Prostate gland (tissue), 2 donors: ENCODE results near the gene RNF115.

Experiments
- CTCF ChIP-seq, 4 experiments: fragments of 200-600 bp in 2 of 4; fragments of 450-650 bp in 2 of 4; sonication (generic) in 2 of 4; IDR thresholded peaks; 1 replicate in 3 of 4; 2 replicates in 1 of 4; pipeline ENCODE4 v1.5.1; 2016 to 2019; ENCODE audit warnings: antibody characterized with exemption in 4 of 4, mild to moderate bottlenecking in 2 of 4, moderate library complexity in 2 of 4
- POLR2A ChIP-seq: fragments of 450-650 bp; IDR thresholded peaks from one replicate; pipeline ENCODE4 v1.6.1; 2016; ENCODE audit warnings: antibody characterized with exemption, mild to moderate bottlenecking

- no peak for TF ChIP-seq CTCF (IDR thresholded peaks at IDR 0.05)
- TF ChIP-seq POLR2A = no peak
These were observed 17.5 kb downstream of the RNF115 start for GRCh38 chr1:145806408-145806807.
